HG03442 (cell line): ENCODE data around the gene TEAD3.

Source experiments
- ATAC-seq: cut with Tn5 transposase; IDR thresholded peaks from one replicate; pipeline ENCODE4 v1.9.1; 2021; ENCODE audit warnings: mild to moderate bottlenecking, moderate library complexity; ENCODE audit not compliant: unreplicated experiment

Gene TEAD3

GRCh38 chr6:35514587-35514986 lies 17.7 kb upstream of the TEAD3 start:
- no peak for ATAC-seq

- no peak for ATAC-seq
These were observed 15.9 kb upstream of the TEAD3 start, which contains the start of gene TULP1 for GRCh38 chr6:35512740-35513139. Gene TULP1 (minus strand): TSS chr6:35512896. CDS start chr6:35512858, 38 bp downstream.

GRCh38 chr6:35512006-35512405 lies 15.1 kb upstream of the TEAD3 start:
- no peak for ATAC-seq

GRCh38 chr6:35511562-35511941 lies 14.7 kb upstream of the TEAD3 start:
- no peak for ATAC-seq

GRCh38 chr6:35510916-35511561 lies 14.2 kb upstream of the TEAD3 start:
- no peak for ATAC-seq

GRCh38 chr6:35508542-35508941 lies 11.7 kb upstream of the TEAD3 start:
- ATAC-seq, result no peak

GRCh38 chr6:35508027-35508426 lies 11.1 kb upstream of the TEAD3 start:
- no peak for ATAC-seq

- no peak for ATAC-seq
These were observed 10.3 kb upstream of the TEAD3 start for GRCh38 chr6:35507221-35507620.

GRCh38 chr6:35506536-35506935 lies 9.7 kb upstream of the TEAD3 start:
- ATAC-seq, result no peak

GRCh38 chr6:35505999-35506412 lies 9.1 kb upstream of the TEAD3 start:
- ATAC-seq, result no peak

GRCh38 chr6:35503534-35503933 lies 6.7 kb upstream of the TEAD3 start:
- no peak for ATAC-seq

- no peak for ATAC-seq
These were observed 4.9 kb upstream of the TEAD3 start for GRCh38 chr6:35501784-35502183.

- no peak for ATAC-seq
These were observed 3.9 kb upstream of the TEAD3 start for GRCh38 chr6:35500782-35501181.

- no peak for ATAC-seq
These were observed 2.5 kb upstream of the TEAD3 start for GRCh38 chr6:35499372-35499771.

- ATAC-seq, result no peak
These were observed 1.7 kb upstream of the TEAD3 start for GRCh38 chr6:35498422-35499067.

GRCh38 chr6:35497571-35498421 lies 917 bp upstream of the TEAD3 start:
- ATAC-seq, result no peak

GRCh38 chr6:35496036-35496840 lies 641 bp downstream of the TEAD3 start:
- ATAC-seq, result no peak

- ATAC-seq, result no peak
These were observed 1.4 kb downstream of the TEAD3 start for GRCh38 chr6:35495258-35496035.

- no peak for ATAC-seq
These were observed 2.7 kb downstream of the TEAD3 start for GRCh38 chr6:35494161-35494563.

- ATAC-seq, result no peak
These were observed 3.4 kb downstream of the TEAD3 start for GRCh38 chr6:35493307-35493983.
